Measurements from ENCODE around the gene PDE4D. TPM values are rescaled to one million over a fixed set of nuclear protein-coding genes. Genes with fewer than 3 reads are reported as not detected.
A peak's percentile ranks its signal among the peaks of the same experiment; 100 is the strongest.

PDE4D gene
- total RNA-seq, 1 donor from 2014 or later, result 50.0 TPM

GRCh38 chr5:59182760-59183159, 710.8 kb downstream of the PDE4D start:
- peak overlapping the region; percentile 38 for H3K4me3 Mint-ChIP-seq
- no peak for DNase-seq (ENCODE audit: extremely low spot score, unreplicated experiment)
- peaks cover 25% of the 10 kb centered on the region for H3K4me1 Mint-ChIP-seq (ENCODE audit: unreplicated experiment)
- peak overlapping the region; percentile 84 for H3K27ac Mint-ChIP-seq
- H3K9me3 Mint-ChIP-seq, result no peaks in the 10 kb centered on the region
- H3K27me3 Mint-ChIP-seq, result no peaks in the 10 kb centered on the region
- TF ChIP-seq CTCF (conservative IDR thresholded peaks at IDR 0.05), result no peak
- H3K36me3 Mint-ChIP-seq, result peaks cover 10% of the 10 kb centered on the region

DNA sequence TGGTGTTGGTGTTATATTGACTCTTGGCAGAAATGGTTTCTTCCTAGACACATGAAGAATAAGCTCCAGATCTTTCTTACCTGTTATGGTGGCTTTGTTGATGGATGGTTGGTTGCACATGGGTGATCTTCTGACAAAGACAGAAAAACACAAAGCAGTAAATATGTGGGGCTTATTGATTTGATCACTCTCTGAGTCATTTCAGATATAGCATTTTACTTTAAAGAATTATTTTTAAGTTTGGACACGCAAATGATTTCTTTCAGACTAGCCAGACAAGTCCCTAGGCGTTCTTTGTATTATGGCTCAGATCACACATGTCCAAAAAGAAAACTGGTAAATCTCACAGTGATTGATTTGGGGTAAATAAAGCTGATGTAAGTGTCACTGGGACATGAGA, 713.0 kb downstream of the PDE4D start:
- no peak for TF ChIP-seq CTCF (conservative IDR thresholded peaks at IDR 0.05)
- no peak for DNase-seq (ENCODE audit: extremely low spot score, unreplicated experiment)
- H3K27me3 Mint-ChIP-seq, result no peaks in the 10 kb centered on the region
- no peak overlapping the region for H3K4me3 Mint-ChIP-seq
- H3K9me3 Mint-ChIP-seq, result no peaks in the 10 kb centered on the region
- H3K27ac Mint-ChIP-seq, result peak overlapping the region; percentile 71
- peaks cover 18% of the 10 kb centered on the region for H3K4me1 Mint-ChIP-seq (ENCODE audit: unreplicated experiment)
- peaks cover 10% of the 10 kb centered on the region for H3K36me3 Mint-ChIP-seq

DNA sequence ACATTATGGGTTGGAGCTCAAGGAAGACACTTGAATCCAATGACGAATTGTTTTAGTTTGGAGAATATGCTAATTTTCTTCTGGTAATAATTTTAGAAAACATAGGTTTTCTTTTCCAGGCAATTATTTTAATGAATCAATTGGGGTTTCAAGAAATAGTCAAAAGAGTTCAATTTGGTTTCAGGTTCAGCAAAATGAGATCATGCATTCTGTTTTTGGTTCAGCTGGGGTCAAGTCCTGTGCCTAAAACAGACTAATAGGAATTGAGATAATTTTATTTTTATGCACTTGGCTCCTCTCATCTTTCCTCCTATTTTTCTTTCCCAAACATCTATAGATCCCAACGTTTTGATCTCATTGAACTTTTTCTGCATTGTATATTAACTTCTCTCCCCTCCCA, 713.8 kb downstream of the PDE4D start:
- DNase-seq (ENCODE audit: extremely low spot score, unreplicated experiment), result no peak
- no peak for TF ChIP-seq CTCF (conservative IDR thresholded peaks at IDR 0.05)
- Mint-ChIP-seq H3K9me3 (no peaks in the 10 kb centered on the region), H3K27me3 (no peaks in the 10 kb centered on the region), H3K36me3 (peaks cover 10% of the 10 kb centered on the region), H3K4me1 (ENCODE audit: unreplicated experiment) (peaks cover 18% of the 10 kb centered on the region), H3K27ac (no peak overlapping the region), H3K4me3 (no peak overlapping the region)

DNA sequence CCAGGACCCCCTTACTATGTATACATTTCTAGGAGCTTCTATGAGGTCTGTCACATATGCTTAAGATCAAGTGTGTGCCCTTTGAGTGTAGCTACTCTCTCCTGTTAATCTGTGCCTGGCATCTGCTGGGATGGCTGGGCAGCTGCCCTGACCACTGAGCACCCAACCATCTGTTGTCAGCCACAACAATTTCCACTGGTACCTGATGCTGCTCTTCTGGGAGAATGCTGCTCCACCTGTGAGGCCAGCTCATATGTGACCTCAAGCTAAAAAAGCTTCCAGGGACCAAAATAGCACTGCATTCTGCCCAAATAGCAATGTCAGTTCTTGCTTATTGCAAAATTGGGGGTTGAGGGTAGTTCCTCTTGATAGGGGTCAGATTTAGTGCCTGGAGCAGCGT, 715.0 kb downstream of the PDE4D start:
- H3K27me3 Mint-ChIP-seq, result no peaks in the 10 kb centered on the region
- no peaks in the 10 kb centered on the region for H3K9me3 Mint-ChIP-seq
- DNase-seq (ENCODE audit: extremely low spot score, unreplicated experiment), result no peak
- H3K27ac Mint-ChIP-seq, result no peak overlapping the region
- no peak for TF ChIP-seq CTCF (conservative IDR thresholded peaks at IDR 0.05)
- H3K4me3 Mint-ChIP-seq, result no peak overlapping the region
- H3K36me3 Mint-ChIP-seq, result peaks cover 10% of the 10 kb centered on the region
- H3K4me1 Mint-ChIP-seq (ENCODE audit: unreplicated experiment), result peaks cover 21% of the 10 kb centered on the region

DNA sequence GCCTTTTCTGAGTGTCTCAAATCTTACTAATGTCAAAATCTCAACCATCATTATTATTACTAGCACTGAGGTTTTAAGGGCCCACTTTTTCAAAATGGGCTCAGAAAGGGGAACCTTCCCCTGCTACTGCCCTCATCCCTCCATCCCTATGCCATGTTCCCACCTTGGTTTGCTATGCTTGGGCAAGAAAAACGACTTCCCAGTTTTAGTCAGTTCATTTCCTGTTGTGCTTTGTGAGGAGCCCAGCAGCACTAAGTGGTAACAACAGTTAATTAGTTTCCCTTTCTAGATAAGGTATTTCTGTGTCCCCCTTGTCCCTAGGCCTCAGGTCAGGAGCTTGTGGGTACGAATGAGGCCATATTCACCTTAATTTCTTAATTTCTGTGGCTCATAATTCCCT, 715.5 kb downstream of the PDE4D start:
- Mint-ChIP-seq H3K4me3 (no peak overlapping the region), H3K27me3 (no peaks in the 10 kb centered on the region), H3K27ac (no peak overlapping the region), H3K36me3 (peaks cover 10% of the 10 kb centered on the region), H3K4me1 (ENCODE audit: unreplicated experiment) (peaks cover 19% of the 10 kb centered on the region), H3K9me3 (no peaks in the 10 kb centered on the region)
- no peak for DNase-seq (ENCODE audit: extremely low spot score, unreplicated experiment)
- no peak for TF ChIP-seq CTCF (conservative IDR thresholded peaks at IDR 0.05)

DNA sequence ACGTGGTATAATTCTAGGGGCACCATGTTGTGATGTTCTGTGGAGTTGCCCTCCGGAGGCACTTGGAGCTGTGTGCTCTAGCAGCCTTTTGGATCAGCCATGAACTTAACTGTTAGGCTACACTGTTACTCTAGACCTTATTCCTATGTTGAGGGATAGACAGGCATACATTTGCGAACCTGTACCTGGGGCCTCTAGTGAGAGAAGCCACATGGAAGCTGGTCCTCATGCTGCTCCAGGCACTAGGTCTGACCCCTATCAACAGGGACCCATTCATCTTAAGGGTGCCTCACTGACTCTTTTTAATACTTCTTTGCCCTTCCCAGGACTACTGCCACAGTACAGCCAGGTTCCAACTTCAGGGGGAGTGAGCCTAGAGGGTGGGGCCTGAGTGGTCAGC, 715.9 kb downstream of the PDE4D start:
- H3K4me1 Mint-ChIP-seq (ENCODE audit: unreplicated experiment), result peaks cover 15% of the 10 kb centered on the region
- no peak overlapping the region for H3K4me3 Mint-ChIP-seq
- no peaks in the 10 kb centered on the region for H3K27me3 Mint-ChIP-seq
- DNase-seq (ENCODE audit: extremely low spot score, unreplicated experiment), result no peak
- TF ChIP-seq CTCF (conservative IDR thresholded peaks at IDR 0.05), result no peak
- H3K27ac Mint-ChIP-seq, result no peak overlapping the region
- no peaks in the 10 kb centered on the region for H3K9me3 Mint-ChIP-seq
- H3K36me3 Mint-ChIP-seq, result peaks cover 10% of the 10 kb centered on the region

Measured in type B pancreatic cell (in vitro differentiated cells).